Measurements from ENCODE around the gene AKR1A1.

GRCh38 chr1:45543581-45544417 is 6.8 kb upstream of the AKR1A1 start:
- TF ChIP-seq POLR2A (IDR thresholded peaks at IDR 0.05; ENCODE audit: low read depth) (no peak), CTCF (IDR thresholded peaks at IDR 0.05) (no peak), EP300 (IDR thresholded peaks at IDR 0.05) (no peak)

All from esophagus muscularis mucosa (tissue), 4 donors.